Left lung (tissue), 10 donors: Measurements from ENCODE around the gene SMCP. TPM values are rescaled to one million over a fixed set of nuclear protein-coding genes. Genes with fewer than 3 reads are reported as not detected.

ENCODE experiments used
- ATAC-seq: fragments of 200-7000 bp; cut with Tn5 transposase; one replicate; pipeline ENCODE4 v1.9.1; 2020; ENCODE audit warnings: moderate library complexity
- DNase-seq, 4 donors: peaks; one replicate each; pipeline ENCODE4 v3.0.0-alpha.2; 2013 to 2020
- H3K27ac ChIP-seq, 2 donors: fragments of 200-600 bp; sonication (generic) in 1 of 2; one replicate each; pipeline versions ENCODE4 v1.5.0 to v1.8.0; 2020 to 2021
- H3K27me3 ChIP-seq, 2 donors: fragments of 200-600 bp; sonication (generic) in 1 of 2; one replicate each; pipeline versions ENCODE4 v1.5.0 to v1.8.0; 2020 to 2021
- H3K36me3 ChIP-seq, 2 donors: fragments of 200-600 bp; sonication (generic) in 1 of 2; one replicate each; pipeline versions ENCODE4 v1.5.0 to v1.8.0; 2020 to 2021
- H3K4me1 ChIP-seq, 2 donors: fragments of 200-600 bp; one replicate each; pipeline ENCODE4 v1.8.0; 2021
- H3K4me3 ChIP-seq, 2 donors: fragments of 200-600 bp; sonication (generic) in 1 of 2; one replicate each; pipeline versions ENCODE4 v1.5.0 to v1.8.0; 2020 to 2021; ENCODE audit warnings: mild to moderate bottlenecking in 1 of 2
- H3K9me3 ChIP-seq, 2 donors: fragments of 200-600 bp; sonication (generic) in 1 of 2; one replicate each; pipeline versions ENCODE4 v1.5.0 to v1.8.0; 2020 to 2021
- CTCF ChIP-seq, 2 donors: fragments of 200-600 bp; sonication (generic) in 1 of 2; IDR thresholded peaks; one replicate each; pipeline versions ENCODE4 v1.5.0 to v1.8.0; 2021; ENCODE audit warnings: antibody characterized with exemption in 2 of 2
- intact Hi-C, 2 donors: fragments of 100-400 bp; cut with DNase I; formaldehyde crosslinking; loops; one replicate each; pipeline versions ENCODE4 v1.11.2 to v1.14.2; 2022
- polyA plus RNA-seq, 6 donors: library from polyadenylated mRNA; unstranded; fragments of 120-200 nt; gene quantifications; one replicate each; pipeline ENCODE4 v1.2.1, GENCODE V29; 2013; ENCODE audit not compliant: insufficient read length in 6 of 6
- total RNA-seq, 2 donors: library from RNA; stranded (reverse); fragmentation: NEBNext Ultra II Directional; extraction: Animal tissue kit (Norgen Biotek cat#: 25700); gene quantifications; one replicate each; pipeline ENCODE4 v1.2.1, GENCODE V29; 2021
- donor health status: DM: no; HTN: yes; CAD: no.
- donor health status: DM: no; HTN: no; CAD: no.

Gene SMCP
- total and polyA plus RNA-seq, 8 donors: not detected

GRCh38 chr1:152859696-152860095 lies 18.4 kb upstream of the SMCP start, which contains the start of gene LCE7A:
Gene LCE7A, plus strand, starts transcription at chr1:152859996. Its CDS starts 702 bp downstream, at chr1:152860698.
- no peak for ATAC-seq

GRCh38 chr1:152860129-152860528 lies 18.0 kb upstream of the SMCP start:
- intact Hi-C loops: no loop called here
- DNase-seq: no peak
- no peaks in the 10 kb centered on the region for H3K36me3 ChIP-seq
- no peaks in the 10 kb centered on the region for H3K4me1 ChIP-seq
- peaks cover 0 to 4% of the 10 kb centered on the region in 2 donors for H3K27me3 ChIP-seq
- H3K4me3 ChIP-seq: no peak overlapping the region
- H3K9me3 ChIP-seq: no peaks in the 10 kb centered on the region
- no peak for ATAC-seq
- no peak overlapping the region for H3K27ac ChIP-seq
- TF ChIP-seq CTCF (IDR thresholded peaks at IDR 0.05): no peak

More at GRCh38 chr1:152859696-152860095, 18.4 kb upstream of the SMCP start, which contains the start of gene LCE7A:
- intact Hi-C loops: no loop called here
- Histone ChIP-seq H3K4me1 (no peaks in the 10 kb centered on the region), H3K27ac (no peak within 1 kb of the TSS), H3K36me3 (no peaks in the 10 kb centered on the region), H3K9me3 (no peaks in the 10 kb centered on the region), H3K27me3 (peaks cover 0 to 4% of the 10 kb centered on the region in 2 donors), H3K4me3 (no peak within 1 kb of the TSS)
- no peak for TF ChIP-seq CTCF (IDR thresholded peaks at IDR 0.05)
- no peak for DNase-seq

- no peak for DNase-seq
- intact Hi-C loops: no loop called here
- no peaks in the 10 kb centered on the region for H3K4me1 ChIP-seq
Observed at GRCh38 chr1:152861374-152861773, 16.7 kb upstream of the SMCP start.

GRCh38 chr1:152864443-152864842 lies 13.7 kb upstream of the SMCP start:
- DNase-seq (no peak), ATAC-seq (no peak)
- Histone ChIP-seq H3K4me1 (no peaks in the 10 kb centered on the region), H3K9me3 (no peaks in the 10 kb centered on the region), H3K27me3 (no peaks in the 10 kb centered on the region), H3K4me3 (no peak overlapping the region), H3K36me3 (no peaks in the 10 kb centered on the region), H3K27ac (no peak overlapping the region)
- intact Hi-C loops: no loop called here
- TF ChIP-seq CTCF (IDR thresholded peaks at IDR 0.05): no peak

More at GRCh38 chr1:152861374-152861773, 16.7 kb upstream of the SMCP start:
- Histone ChIP-seq H3K36me3 (no peaks in the 10 kb centered on the region), H3K9me3 (no peaks in the 10 kb centered on the region), H3K4me3 (no peak overlapping the region), H3K27me3 (peaks cover 0 to 4% of the 10 kb centered on the region in 2 donors), H3K27ac (no peak overlapping the region)
- TF ChIP-seq CTCF (IDR thresholded peaks at IDR 0.05): no peak
- no peak for ATAC-seq

- no peak overlapping the region for H3K27ac ChIP-seq
Observed at GRCh38 chr1:152866321-152866720, 11.8 kb upstream of the SMCP start.

More at GRCh38 chr1:152866321-152866720, 11.8 kb upstream of the SMCP start:
- no peaks in the 10 kb centered on the region for H3K36me3 ChIP-seq
- no peak for TF ChIP-seq CTCF (IDR thresholded peaks at IDR 0.05)
- intact Hi-C loops: no loop called here
- ATAC-seq (no peak), DNase-seq (no peak)
- no peaks in the 10 kb centered on the region for H3K4me1 ChIP-seq
- no peaks in the 10 kb centered on the region for H3K27me3 ChIP-seq
- no peak overlapping the region for H3K4me3 ChIP-seq
- no peaks in the 10 kb centered on the region for H3K9me3 ChIP-seq
